GM18511 (cell line): ENCODE results near the gene TAMALIN.

Experiments used
- ATAC-seq: cut with Tn5 transposase; IDR thresholded peaks from one replicate; pipeline ENCODE4 v1.9.1; 2021; ENCODE audit warnings: mild to moderate bottlenecking, moderate library complexity; ENCODE audit not compliant: unreplicated experiment

Gene TAMALIN

DNA sequence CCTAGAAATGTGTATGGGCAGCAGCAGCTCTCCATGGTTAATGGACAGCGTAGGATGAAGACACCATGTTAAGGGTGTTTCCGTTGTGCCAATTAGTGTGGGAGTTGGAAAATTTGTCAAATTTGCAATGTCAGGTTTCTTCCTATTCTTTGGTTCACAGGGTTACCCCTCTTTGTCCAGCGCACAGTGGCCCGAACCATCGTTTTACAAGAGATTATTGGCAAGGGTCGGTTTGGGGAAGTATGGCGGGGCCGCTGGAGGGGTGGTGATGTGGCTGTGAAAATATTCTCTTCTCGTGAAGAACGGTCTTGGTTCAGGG is 26.0 kb upstream of the TAMALIN start:
- ATAC-seq = no peak

DNA sequence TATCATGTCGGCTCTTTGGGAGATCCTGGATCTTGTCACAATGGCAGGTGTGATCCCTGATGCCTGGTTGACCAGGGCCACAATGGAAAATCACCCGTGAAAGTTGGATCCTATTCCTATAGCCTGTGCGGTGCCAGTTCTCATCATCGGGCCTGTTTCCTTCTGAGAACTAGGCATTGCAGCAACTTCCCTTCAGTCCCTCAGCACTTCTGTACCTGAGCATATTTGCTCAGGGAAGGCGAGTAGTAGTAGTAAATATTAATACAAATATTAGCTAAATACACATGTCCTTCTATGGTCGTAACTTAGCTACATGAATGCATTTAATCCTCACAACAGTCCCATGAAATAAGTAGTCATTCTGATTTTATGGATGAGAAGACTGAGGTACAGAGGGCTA is 22.1 kb upstream of the TAMALIN start:
- ATAC-seq = no peak

DNA sequence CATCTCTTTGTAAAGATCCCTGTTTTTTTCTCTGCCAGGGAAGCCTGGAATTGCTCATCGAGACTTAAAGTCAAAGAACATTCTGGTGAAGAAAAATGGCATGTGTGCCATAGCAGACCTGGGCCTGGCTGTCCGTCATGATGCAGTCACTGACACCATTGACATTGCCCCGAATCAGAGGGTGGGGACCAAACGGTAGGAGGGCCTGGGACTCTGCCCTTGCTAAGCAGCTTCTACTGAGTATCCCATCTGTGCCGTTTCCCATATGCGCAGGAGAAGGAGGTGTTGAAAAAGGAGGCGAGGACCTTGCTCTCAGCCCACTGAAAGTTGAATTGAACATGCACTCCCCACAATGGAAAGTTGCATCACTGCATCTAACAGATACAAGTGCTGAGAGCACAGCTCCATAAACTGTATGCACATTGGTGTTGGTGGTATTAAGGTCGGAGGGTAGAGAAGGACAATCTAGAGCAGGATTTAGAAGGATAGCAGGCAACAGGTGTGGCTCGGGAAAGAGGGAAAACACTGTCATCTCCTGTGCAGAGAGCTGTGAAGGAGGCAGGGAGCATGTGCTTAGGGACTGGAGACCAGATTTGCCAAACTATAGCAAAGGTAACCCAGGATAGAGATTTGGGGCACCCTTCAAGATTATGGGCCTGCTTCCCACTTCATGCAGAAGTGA is 21.5 kb upstream of the TAMALIN start:
- ATAC-seq = no peak

DNA sequence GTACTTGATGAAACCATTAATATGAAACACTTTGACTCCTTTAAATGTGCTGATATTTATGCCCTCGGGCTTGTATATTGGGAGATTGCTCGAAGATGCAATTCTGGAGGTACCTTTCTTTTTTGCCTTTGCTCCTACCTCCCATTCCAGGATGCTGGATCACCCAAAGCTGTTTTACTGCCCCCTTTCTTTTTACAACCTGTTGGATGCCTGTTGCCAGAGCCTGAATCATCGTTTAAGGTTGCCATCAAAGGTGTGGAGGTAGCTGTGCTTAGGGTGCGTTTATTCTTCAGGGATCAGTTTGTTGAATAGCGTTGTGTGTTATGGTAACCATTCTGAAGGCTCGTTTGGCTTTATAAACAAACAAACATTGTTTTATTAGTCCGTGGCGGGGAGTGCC is 19.9 kb upstream of the TAMALIN start:
- ATAC-seq = no peak

DNA sequence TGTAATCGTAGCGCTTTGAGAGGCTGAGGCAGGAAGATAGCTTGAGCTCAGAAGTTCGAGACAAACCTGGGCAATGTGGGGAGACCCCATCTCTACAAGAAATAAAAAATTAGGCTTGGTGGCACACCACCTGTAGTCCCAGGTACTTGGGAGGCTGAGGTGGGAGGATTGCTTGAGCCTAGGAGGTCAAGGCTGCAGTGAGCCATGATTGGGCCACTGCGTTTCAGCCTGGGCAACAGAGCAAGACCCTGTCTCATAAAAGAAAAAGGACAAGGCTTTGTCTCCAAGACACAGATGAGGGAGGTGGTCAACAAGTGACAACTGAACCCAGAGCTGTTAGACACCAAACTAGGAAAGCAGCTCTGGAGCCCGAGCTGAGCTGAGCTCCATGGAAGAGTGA is 14.5 kb upstream of the TAMALIN start:
- no peak for ATAC-seq

DNA sequence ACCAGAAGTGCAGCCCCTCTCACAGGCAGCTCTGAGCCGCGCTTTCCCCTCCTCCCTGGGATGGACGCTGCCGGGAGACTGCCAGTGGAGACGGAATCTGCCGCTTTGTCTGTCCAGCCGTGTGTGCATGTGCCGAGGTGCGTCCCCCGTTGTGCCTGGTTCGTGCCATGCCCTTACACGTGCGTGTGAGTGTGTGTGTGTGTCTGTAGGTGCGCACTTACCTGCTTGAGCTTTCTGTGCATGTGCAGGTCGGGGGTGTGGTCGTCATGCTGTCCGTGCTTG is 12.3 kb upstream of the TAMALIN start:
- ATAC-seq = no peak

DNA sequence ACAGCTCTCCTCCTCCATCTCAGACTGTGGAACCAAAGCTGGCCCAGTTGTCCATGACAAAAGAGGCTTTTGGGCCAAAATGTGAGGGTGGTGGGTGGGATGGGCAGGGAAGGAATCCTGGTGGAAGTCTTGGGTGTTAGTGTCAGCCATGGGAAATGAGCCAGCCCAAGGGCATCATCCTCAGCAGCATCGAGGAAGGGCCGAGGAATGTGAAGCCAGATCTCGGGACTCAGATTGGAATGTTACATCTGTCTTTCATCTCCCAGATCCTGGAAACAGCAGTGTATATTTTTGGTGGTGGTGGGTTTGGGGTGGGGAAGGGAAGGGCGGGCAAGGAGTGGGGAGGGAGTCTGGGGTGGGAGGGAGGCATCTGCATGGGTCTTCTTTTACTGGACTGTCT is 11.8 kb upstream of the TAMALIN start:
- ATAC-seq = no peak

DNA sequence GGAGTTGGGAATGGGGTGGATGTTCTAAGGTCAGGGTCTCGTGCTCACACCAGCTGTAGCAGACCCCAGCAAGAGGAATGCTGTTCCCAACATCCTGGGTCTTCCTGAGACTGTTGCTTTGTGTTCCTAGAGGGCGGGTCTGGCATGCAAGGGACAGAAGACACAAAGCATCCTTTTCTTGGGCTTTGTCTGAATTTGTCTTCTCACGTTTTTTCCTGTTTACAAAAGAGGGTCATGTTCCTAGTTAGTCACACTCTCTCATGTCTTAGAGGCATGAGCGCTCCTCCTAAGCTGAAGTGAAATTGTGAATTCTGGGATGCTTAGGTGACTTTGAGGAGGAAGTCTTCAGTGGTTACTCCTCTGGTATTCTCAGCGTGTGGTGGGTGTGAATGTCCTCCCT is 9.6 kb upstream of the TAMALIN start:
- no peak for ATAC-seq

DNA sequence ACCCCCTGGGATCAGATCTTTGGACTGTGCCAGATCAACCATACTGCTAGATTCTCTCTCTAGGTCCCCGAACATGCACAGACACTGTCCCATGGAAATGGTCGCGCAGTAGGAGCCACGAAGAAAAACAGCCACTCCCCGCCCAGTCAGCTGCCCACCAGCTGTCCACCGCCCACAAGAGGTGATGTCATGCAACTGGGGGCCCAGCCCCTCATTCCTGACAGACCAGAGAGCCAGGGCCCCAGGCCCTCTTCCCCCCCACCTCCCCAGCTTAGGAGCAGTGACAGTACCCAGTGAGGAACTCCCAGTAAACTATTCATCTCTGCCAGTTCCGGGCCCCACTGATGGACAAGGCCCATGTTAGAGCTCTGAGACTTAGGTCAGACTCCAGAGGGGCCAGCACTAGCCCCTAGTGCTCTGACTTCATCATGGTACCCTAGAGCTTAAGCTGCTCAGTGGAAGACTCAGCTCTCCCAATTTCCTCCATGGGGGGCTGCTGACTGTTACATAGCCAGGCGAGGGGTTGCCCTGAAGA is 3.7 kb upstream of the TAMALIN start:
- no peak for ATAC-seq

DNA sequence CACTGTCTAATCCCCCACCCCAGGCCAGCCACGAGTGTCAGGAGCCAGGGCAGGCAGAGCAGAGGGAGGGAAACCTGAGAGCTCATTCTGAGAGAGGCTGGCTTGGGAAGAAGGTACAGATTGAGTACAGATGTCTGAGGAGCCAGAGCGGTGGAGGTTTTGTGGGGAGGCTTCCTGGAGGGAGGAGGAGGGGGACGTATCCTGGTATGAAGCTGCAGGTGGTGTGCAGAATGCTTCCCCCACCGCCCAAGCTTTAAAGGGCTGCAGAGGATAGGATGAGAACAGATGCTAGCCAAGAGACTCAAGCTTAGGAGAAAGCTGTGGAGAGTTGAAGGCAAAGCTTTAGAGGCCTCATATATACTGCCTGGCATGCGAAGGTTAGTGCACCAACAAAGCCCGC is 3.2 kb upstream of the TAMALIN start:
- no peak for ATAC-seq

DNA sequence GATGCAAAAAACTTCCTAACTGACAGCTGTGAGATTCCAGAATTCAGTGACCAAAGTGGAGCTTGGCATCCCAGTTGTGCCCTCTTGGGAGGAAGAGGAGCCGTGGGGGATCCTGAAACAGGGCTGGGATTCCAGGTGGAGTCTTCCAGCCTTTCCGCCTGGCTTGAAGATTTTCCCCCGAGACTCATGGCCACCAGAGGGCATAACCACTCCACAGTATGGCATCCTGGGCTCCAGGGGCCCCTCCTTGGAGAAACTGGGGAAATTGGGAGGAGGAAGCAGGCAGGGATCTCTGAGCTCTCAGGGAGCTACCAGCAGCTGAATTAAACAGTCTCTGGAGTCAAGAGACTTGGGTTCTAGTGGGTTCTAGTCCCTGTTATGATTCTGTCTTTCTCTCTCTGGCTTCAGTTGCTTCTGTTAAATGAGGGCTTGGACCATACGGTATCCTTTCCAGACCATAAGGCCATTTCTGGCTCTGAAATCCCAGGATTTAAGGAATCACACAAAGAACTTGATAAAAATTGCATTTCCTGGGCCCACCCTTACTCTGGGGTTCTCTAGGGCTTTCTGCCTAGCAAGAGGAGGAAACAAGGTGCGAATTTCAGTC is 2.6 kb upstream of the TAMALIN start:
- no peak for ATAC-seq

DNA sequence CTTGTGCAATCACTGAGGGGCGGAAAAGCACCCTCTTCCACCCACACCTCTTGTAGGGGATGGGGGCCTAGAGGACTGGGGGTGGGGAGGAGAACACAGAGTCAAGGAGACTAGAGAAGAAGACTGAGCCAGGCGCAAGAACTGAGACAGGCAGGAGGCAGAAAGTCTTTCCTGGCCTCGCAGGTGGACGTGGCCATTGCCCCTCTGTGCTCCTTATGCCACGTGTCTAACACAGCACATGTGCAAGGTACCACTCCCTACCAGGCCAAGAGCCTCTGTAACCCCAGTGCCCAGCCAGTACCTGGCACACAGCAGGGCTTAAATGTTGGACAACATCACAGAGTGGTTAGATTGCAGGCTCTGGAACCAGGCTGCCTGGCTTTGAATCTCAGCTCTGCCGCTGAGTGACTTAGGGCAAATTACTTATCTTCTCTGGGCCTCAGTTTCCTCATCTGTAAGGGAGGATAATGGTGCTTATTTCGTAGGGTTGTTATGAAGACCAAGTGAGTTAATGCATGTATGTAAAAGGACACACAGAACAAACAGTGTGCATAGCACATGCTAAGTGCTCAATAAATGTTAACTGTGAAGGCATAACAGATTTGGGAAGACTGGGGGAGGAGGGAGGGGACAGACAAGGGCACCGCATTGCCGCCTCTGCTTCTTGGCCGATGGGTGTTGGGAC is 1.4 kb upstream of the TAMALIN start:
- no peak for ATAC-seq

DNA sequence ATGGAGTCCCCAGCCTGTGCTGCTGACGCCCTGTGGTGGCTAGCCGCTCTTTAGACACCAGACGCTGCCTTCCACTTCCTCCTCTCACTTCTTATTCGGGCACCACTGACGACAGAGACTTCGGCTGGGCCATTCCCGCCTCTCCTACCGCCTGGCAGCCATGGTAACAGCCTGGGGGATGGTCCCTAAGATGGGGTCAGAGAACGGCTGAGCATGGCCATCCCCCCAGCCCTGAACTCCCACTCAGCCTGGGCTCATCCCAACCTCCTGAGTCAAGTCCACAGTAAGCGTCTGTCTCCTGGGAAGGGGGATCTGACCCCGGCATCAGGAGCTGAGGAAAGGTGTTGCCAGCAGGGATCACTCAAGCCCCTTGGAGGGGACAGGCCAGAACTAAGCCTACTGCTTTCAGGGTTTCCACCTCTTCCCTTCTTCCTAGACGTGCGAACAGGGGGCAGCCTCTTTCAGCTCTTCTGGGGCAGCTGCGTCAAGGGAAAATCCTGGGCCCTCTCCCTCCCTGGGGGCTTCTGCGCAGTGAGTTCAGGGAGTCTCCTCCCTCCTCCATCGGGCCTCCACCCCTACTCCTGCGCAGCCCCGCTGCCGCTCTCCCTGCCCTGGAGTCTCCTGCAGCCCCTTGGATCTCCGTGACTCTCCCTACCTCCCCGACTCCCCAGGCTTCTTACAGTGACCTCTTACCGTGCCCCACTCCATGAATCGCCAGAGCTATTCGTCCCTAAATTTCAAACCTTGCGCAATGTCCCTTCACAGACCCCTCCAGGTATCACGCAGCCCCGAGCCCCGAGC is 643 bp upstream of the TAMALIN start:
- peak; percentile 78 for ATAC-seq

DNA sequence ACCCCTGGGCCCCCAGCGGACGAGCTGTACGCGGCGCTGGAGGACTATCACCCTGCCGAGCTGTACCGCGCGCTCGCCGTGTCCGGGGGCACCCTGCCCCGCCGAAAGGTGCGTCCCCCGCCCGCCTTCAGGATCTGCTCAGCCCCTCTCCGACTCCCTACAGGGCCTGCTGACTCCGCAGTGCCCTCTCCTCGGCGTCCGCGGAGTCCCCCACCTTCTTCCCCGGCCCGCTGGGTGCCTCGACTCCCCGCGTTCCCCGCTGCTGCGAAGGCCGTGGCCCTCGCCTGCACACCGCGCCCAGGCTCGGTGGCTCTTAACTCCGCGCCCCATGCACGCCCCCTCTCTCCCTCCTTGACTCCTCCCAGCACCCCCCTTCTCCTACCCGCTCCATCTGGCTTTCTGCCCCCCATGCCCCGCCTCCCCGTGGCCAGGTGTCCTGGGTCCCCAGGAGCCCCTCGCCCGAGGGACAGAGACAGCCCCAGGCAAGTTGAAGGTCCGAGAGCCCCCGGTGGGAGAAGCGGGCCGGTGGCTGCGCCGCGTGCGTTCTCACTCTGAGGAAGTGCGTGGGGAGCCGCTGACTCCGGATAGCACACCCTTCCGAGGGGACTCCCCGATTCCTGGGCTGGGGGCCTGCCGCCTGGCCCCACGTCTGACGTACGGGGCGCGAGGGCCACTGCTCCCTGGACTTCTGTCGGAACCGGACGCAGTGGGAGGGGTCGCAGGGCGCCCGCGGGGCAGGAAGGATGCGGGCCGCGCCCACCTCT is 594 bp downstream of the TAMALIN start:
- ATAC-seq = no peak

DNA sequence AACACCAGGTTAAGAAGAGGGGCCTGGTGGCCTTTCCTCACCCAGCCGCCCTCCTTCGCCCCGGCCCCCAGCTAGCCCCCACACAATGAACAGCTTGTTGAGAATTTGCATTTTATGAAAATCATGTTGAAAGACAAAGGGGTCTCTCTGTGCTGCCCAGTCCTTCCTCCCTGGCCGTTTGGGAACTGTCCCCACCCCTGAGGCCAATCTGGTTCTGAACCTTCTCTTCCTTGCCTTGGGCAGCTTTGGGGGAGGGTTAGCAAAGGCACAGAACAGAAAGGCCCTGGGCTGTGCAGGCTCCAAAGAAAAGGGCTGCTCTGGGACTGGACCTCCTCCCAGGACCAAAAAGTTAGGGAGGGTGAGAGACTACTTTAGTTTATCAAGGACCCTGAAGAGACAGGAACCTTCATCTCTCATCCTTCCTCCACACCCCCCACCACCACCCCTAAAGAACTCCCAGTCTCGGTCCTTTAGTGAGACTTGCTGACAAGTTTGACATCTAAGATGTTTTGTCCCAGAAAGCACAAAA is 1.3 kb downstream of the TAMALIN start:
- ATAC-seq = no peak

DNA sequence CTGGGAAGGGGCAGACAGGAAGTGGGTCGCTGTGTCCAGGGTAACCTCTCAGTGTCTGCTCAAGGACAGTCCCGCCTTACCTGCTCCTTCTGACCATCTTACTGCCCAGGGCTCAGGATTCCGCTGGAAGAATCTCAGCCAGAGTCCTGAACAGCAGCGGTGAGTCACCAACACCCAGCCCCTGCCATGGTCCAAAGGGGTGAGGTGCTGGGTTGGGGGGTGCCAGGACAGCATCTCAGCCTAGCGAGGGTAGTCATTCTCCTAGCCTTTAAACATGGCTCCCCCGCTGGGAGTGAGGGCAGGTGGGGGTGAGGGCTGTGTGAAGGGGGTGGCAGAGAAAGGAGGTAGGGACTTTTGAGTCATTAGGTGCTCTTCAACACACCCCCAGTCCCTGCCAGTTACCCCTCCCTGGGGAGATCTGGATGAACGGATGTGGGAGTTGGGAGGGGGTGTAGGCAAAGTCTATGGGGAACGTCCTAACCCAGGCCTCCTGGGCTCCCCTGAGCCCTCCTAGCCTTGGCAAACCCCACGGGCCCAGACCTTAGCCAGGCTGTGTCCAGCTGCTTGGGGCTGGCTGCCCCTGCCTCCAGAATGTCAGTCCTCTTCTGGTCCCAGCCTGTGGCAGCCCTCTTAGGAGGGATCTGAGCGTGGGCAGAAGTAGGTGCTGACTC is 2.5 kb downstream of the TAMALIN start:
- ATAC-seq = no peak

DNA sequence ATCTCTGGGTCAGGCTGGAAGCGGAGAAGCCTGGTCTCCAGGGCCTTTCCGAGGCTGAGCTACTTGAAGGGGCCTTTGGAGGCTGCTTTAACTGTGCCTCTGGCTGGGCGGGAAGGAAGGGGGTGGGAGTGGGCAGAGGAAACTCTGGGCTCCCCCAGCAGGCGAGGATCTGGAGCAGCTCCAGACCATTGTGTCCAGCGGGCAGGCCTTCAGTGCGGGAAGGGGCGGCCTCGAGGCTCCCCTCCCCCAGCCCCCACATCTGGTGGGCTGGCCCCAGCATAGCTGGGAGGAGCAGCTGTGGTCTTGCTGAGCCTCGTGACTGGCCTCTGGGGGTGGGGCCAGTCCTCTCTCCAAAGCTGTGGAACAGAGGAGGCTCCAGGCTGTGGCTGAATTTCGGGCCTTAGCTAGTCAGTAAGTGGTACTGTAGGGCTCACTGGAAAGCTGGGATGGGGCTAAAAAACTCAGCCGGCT is 3.4 kb downstream of the TAMALIN start:
- no peak for ATAC-seq

DNA sequence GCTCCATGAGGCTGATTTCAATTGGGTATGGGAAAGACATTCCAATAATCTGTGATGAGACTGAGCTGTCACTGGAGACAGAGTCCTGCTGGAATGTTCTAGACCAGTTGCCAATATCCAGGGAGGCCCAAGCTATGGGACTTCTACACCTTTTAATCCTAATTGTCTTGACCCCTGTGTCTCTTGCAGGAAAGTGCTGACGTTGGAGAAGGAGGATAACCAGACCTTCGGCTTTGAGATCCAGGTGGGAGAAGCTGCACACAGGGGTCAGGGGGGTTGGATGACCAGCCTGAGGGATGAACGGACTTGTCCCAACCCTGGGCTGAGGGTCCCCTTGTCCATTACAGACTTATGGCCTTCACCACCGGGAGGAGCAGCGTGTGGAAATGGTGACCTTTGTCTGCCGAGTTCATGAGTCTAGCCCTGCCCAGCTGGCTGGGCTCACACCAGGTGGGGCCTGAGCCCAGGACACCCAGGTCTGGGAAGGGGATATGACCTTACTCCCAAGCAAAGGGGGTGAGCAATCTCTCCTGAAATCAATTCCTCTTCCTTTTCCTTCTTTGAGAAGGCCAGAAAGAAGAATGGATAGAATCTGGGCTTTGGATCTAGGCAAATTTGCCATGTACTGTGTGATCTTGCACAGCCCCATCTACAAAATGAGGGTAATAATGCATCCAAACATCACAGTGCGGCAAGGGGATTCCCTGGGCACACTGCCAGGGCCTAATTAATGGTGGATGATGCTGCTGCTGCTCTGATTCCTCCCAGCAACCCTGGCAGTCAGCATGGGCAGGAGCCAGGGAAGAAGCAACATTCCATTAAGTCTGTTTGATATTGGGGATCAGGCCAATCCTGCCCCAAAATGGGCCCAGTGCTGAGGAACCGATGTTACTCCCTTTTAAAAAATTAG is 4.2 kb downstream of the TAMALIN start:
- ATAC-seq = no peak

DNA sequence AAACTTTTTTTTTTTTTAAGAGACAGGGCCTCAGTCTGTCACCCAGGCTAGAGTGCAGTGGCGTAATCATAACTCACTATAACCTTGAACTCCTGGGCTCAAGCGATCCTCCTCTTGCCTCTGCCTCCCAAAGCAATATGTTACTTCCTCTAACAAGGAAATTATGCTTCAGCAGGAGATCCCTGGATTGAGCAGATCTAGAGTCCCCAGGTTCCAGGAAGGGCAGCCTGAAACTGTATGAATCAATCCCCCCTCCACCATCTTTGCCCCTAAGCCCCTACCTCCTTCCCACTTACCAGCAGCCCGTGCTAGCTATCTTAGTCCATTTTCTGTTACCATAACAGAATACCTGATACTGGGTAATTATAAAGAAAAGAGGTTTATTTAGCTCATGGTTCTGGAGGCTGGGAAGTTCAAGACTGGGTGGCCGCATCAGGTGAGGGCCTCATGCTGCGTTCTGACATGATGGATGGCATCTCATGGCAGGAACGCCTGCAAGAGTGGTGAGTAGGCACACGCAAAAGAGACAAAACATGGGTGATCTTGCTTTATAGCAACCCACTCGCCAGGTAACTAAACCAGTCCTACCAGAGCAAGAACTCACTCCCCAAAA is 5.0 kb downstream of the TAMALIN start:
- no peak for ATAC-seq
